Thyroid gland (tissue), 4 donors: ENCODE results near the gene FKBP2. TPM values are rescaled to one million over a fixed set of nuclear protein-coding genes. Genes with fewer than 3 reads are reported as not detected.
A peak's percentile ranks its signal among the peaks of the same experiment; 100 is the strongest.

Experiments
- DNase-seq, 2 donors: peaks; one replicate each; pipeline ENCODE4 v3.0.0-alpha.2; 2019
- H3K27ac ChIP-seq, 3 donors: fragments of 200-600 bp; sonication (generic); 1 replicate in 2 of 3; 2 replicates in 1 of 3; pipeline ENCODE4 v1.5.1; 2016 to 2019; ENCODE audit warnings: mild to moderate bottlenecking in 1 of 3, moderate library complexity in 1 of 3
- H3K27me3 ChIP-seq: fragments of 200-600 bp; sonication (generic); one replicate; pipeline ENCODE4 v1.5.1; 2019
- H3K36me3 ChIP-seq, 2 donors: fragments of 200-600 bp; sonication (generic); one replicate each; pipeline ENCODE4 v1.5.1; 2016 to 2019
- H3K4me1 ChIP-seq, 2 donors: fragments of 200-600 bp; sonication (generic); one replicate each; pipeline ENCODE4 v1.5.1; 2017 to 2019
- H3K4me3 ChIP-seq, 3 donors: fragments of 200-600 bp; sonication (generic); replicated peaks in 1 of 3; 1 replicate in 2 of 3; 2 replicates in 1 of 3; pipeline ENCODE4 v1.5.1; 2016; ENCODE audit warnings: mild to moderate bottlenecking in 1 of 3
- H3K9me3 ChIP-seq: fragments of 200-600 bp; sonication (generic); one replicate; pipeline ENCODE4 v1.5.1; 2017
- POLR2A ChIP-seq, 2 donors: fragments of 450-650 bp; IDR thresholded peaks; one replicate each; pipeline ENCODE4 v1.6.1; 2017; ENCODE audit warnings: antibody characterized with exemption in 2 of 2, mild to moderate bottlenecking in 2 of 2, moderate library complexity in 1 of 2
- WGBS, 2 donors: methylation state at CpG; one replicate each; pipeline ENCODE4 v1.1.5; 2017; 5-methylcytosine and 5-hydroxymethylcytosine counted together
- intact Hi-C: fragments of 100-400 bp; cut with DNase I; formaldehyde crosslinking; loops from one replicate; pipeline ENCODE4 v1.15.1; 2023
- total RNA-seq, 4 donors: library from RNA; depleted of rRNA; stranded (reverse); fragments of >200 nt; gene quantifications; one replicate each; pipeline ENCODE4 v1.2.3, GENCODE V29; 2016
- TF ChIP-seq, protein P1 (sequence below), 6 experiments: fragments of 200-600 bp in 3 of 6; fragments of 450-650 bp in 3 of 6; sonication (generic) in 3 of 6; IDR thresholded peaks; one replicate each; pipeline ENCODE4 v1.5.1; 2016 to 2019; ENCODE audit warnings: antibody characterized with exemption in 6 of 6, mild to moderate bottlenecking in 2 of 6, inconsistent platforms in 1 of 6, moderate library complexity in 1 of 6

FKBP2 gene
- total RNA-seq, 4 donors from 2014 or later: 107 to 271 (median 196) TPM

DNA sequence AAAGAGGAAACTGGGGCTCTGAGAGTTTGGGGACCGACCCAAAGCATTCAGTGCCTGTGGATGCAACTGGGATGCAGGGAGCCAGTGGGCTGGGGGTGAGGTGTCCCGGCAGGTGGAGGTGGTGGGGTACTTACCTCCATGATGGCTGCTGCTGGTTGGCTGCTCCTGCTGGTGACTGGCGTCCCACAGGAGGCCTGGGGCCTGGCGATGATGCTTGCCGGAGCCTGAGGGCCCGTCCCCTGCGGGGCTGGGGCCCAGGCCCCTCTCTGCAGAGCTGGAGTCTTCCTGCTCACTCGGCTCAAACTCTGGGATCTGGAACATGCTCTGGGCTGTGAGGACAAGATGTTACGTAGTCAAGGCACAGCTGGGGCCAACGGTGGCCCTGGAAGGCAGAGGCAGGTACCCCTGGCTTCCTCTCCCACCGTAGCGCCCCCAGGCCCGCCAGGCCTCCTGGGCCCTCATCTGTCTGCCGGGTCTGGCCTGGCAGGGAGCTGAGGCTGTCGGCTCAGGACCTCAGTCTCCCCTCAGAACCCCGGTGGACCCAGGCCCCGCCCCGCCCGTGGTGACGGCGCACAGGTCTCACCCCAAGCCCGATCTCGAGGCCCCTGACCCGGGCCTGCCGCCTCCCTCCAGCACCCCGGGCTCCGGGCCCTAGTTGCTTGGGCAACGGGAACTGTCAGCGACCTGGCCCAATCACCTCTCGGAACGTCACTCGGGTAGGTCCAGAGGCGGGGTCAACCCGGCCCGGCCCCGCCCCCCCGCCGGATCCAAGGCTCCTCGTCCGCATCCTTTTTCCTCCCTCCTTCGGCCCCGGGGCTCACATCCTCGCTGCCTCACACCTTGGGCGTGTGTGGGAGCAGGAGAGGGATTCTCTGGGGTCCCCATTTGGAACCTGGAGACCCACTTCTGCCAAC lies 43.4 kb downstream of the FKBP2 start, which contains the start of gene BAD:
BAD (minus strand) TSS at position 618 of the 914 bp plus-strand sequence; CDS start at position 321, 297 bp downstream.
- intact Hi-C loops: no loop called here
- DNase-seq: peak; percentile 95 to 96
- Histone ChIP-seq H3K4me3 (peak within 1 kb of the TSS; percentile 81 to 91 (median 88)), H3K27me3 (no peaks in the 10 kb centered on the region), H3K27ac (peak within 1 kb of the TSS; percentile 83 to 91 (median 90)), H3K4me1 (peaks cover 9 to 23% of the 10 kb centered on the region in 2 donors), H3K36me3 (no peaks in the 10 kb centered on the region), H3K9me3 (no peaks in the 10 kb centered on the region)
- 4 to 34% methylated on average over 2 to 24 of the region's 44 CpGs for WGBS, 2 donors
- TF ChIP-seq POLR2A (IDR thresholded peaks at IDR 0.05): peak in 1 of 2 donors; percentile 79
- TF ChIP-seq, protein P1, sequence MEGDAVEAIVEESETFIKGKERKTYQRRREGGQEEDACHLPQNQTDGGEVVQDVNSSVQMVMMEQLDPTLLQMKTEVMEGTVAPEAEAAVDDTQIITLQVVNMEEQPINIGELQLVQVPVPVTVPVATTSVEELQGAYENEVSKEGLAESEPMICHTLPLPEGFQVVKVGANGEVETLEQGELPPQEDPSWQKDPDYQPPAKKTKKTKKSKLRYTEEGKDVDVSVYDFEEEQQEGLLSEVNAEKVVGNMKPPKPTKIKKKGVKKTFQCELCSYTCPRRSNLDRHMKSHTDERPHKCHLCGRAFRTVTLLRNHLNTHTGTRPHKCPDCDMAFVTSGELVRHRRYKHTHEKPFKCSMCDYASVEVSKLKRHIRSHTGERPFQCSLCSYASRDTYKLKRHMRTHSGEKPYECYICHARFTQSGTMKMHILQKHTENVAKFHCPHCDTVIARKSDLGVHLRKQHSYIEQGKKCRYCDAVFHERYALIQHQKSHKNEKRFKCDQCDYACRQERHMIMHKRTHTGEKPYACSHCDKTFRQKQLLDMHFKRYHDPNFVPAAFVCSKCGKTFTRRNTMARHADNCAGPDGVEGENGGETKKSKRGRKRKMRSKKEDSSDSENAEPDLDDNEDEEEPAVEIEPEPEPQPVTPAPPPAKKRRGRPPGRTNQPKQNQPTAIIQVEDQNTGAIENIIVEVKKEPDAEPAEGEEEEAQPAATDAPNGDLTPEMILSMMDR (IDR thresholded peaks at IDR 0.05): no peak

DNA sequence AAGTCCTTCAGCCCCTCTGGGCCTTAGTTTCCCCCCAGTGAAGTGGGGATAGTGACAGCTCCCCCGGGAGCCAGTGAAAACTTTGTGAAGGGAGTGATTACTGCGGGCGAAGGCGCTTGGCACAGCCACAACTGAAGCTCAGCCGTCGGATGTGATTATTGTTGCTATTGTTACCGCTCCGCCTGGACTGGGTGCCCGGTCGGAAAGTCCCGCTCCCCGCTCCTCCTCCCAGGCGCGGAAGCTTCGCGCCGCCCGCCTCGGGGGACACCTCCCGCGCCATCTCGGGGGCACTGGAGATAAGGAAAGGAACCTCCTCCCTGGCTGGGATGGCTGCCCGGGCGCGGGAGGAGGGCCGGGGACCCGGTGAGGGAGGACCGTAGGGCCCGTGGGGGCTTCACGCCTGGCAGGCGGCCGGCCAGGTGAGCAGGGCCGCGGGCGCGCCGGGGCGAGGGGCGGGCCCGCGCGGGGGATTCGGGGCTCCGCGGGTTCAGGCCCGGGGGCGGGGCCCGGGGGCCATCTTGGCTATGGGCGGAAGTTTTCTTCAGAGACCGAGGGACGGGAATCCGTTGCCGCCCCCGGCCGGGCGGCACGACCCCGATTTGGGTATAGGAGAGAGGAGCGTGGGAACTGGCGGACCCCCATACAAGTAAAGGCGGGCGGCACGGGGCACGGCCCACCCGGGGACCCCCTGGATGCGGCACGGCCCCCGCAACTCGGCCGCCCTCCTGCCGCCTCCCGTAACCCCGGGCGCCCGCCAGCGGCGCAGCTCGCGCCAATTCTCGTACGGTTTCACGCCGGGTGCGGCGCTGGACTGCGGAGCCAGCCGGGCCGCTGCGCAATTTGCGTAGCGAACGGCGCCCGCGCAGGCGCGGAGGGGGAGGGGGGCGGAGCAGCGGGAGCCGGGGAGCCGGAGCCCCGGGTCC lies 44.3 kb downstream of the FKBP2 start, which contains the start of gene GPR137:
GPR137 (plus strand) TSS at position 887 of the 923 bp plus-strand sequence. CDS start 677 bp downstream, outside the sequence.
- TF ChIP-seq, protein P1 (IDR thresholded peaks at IDR 0.05): no peak
- TF ChIP-seq POLR2A (IDR thresholded peaks at IDR 0.05): peak in 1 of 2 donors; percentile 59
- peak; percentile 86 to 87 for DNase-seq
- H3K36me3 ChIP-seq: no peaks in the 10 kb centered on the region
- peak within 1 kb of the TSS; percentile 81 to 91 (median 88) for H3K4me3 ChIP-seq
- WGBS, 2 donors: 0 to 1% methylated on average over 18 to 29 of the region's 102 CpGs
- H3K27ac ChIP-seq: peak within 1 kb of the TSS; percentile 83 to 91 (median 90)
- no peaks in the 10 kb centered on the region for H3K27me3 ChIP-seq
- no peaks in the 10 kb centered on the region for H3K9me3 ChIP-seq
- intact Hi-C loops: no loop called here
- peaks cover 9 to 23% of the 10 kb centered on the region in 2 donors for H3K4me1 ChIP-seq

DNA sequence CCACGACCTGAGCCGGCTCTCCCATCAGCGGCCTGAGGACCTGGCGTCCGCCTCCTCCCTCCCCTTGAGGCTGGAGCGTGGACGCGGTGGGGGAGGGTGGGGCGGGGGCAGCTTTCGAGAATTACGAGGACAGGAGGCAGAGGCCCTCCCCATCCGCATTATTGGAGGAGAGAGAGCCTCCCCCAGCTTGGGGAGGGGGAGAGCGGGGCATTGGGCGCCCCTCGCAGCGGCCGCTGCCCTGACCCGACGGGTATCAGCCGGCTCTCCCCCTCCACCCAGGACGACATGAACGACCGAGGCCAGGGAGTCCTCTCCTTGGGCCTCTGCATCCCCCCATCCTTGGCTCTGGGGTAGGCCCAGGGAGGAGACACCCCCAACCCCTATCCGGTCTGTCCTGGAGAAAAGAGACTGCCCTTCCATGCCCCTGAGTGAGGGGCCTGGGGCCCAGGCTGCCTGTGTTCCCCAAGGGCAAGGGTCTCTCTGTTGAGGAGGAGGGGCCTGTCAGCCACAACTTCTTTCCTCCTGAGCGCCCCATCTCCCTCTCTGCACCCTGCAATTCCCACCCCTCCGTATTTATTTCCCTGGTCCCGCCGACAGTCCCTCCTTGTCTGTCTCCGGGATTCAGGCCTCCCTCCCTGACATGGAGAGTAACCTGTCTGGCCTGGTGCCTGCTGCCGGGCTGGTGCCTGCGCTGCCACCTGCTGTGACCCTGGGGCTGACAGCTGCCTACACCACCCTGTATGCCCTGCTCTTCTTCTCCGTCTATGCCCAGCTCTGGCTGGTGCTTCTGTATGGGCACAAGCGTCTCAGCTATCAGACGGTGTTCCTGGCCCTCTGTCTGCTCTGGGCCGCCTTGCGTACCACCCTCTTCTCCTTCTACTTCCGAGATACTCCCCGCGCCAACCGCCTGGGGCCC lies 45.2 kb downstream of the FKBP2 start:
- Histone ChIP-seq H3K27ac (peak overlapping the region; percentile 83 to 91 (median 90)), H3K9me3 (no peaks in the 10 kb centered on the region), H3K4me1 (peaks cover 9 to 25% of the 10 kb centered on the region in 2 donors), H3K27me3 (no peaks in the 10 kb centered on the region), H3K36me3 (no peaks in the 10 kb centered on the region), H3K4me3 (peak overlapping the region in 2 of 3 donors; percentile 88 to 91)
- DNase-seq: peak; percentile 40 to 42
- intact Hi-C loops: no loop called here
- TF ChIP-seq, protein P1 (IDR thresholded peaks at IDR 0.05): no peak
- TF ChIP-seq POLR2A (IDR thresholded peaks at IDR 0.05): no peak
- 40 to 61% methylated on average over 16 to 27 of the region's 40 CpGs for WGBS, 2 donors

DNA sequence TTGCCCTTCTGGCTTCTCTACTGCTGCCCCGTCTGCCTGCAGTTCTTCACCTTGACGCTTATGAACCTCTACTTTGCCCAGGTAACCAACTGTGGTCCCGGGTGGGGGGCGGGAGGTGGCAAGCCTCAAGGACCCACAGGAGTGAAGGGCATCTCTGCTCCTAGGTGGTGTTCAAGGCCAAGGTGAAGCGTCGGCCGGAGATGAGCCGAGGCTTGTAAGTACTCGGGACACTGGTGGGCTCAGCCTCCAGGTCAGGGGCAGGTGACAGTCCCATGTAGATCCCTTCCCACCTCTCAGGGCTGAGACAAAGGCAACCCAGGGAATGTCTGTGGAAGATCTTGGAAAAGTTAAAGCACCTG lies 45.9 kb downstream of the FKBP2 start:
- Histone ChIP-seq H3K4me1 (peaks cover 9 to 31% of the 10 kb centered on the region in 2 donors), H3K4me3 (no peak overlapping the region), H3K27ac (no peak overlapping the region), H3K27me3 (no peaks in the 10 kb centered on the region), H3K9me3 (no peaks in the 10 kb centered on the region), H3K36me3 (no peaks in the 10 kb centered on the region)
- intact Hi-C loops: no loop called here
- no peak for DNase-seq
- TF ChIP-seq, protein P1 (IDR thresholded peaks at IDR 0.05): no peak
- WGBS, 2 donors: 88 to 91% methylated on average over 9 of the region's 9 CpGs
